ENCODE data around the gene ZNF317.
"Not testable (repeated sequence)": the region's sequence is repeated elsewhere in the genome, so short reads cannot be mapped to it uniquely, and the experiment has no call there.

The ZNF317 gene

DNA sequence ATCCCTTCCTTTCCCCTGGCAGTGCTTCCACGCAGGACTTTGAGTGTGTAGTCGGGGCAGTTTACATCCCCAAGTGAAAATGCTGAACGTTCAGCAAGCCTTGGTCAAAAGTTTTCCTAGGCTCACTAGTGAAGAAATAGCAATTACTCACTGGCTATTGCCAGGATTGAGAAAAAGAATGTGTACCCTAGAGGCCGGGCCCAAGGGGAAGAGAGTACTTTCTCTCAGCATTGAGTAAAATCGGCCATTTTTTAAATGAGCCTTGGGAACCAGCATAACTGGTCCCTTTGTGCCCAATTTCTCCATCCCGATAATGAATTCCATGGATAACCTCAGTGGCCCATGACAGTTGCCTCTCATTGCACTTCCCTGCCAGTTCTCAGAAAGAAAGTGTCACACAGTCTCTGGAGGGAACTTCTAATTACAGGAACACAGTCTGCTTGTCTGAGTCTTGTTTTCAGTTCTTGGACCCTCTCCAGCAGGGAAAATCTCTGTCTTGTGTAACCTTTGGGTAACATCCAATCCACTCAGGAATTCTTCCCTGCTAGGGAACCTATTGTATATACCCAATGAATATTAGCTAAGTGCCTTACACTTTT is 31.3 kb downstream of the ZNF317 start:
- in situ Hi-C loops (cut with HindIII; ENCODE audit: low sequenced_read_pairs), result no loop called here

DNA sequence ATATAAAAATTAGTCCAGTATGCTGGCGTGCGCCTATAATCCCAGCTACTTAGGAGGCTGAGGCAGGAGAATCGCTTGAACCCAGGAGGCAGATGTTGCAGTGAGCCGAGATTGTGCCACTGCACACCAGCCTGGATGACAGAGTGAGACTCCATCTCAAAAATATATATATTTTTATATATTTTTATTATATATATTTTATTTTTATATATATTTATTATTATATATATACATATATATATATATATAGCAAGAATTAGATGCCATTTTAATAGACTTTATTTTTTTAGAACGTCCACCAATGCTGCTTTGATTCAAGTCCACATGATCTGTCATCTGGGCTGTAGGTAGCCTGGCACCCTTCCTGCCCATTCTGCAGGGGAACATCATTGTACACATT is 35.1 kb downstream of the ZNF317 start:
- in situ Hi-C loops (cut with HindIII; ENCODE audit: low sequenced_read_pairs), result no loop called here

GRCh38 chr19:9178901-9179300 is 38.7 kb downstream of the ZNF317 start, which contains the start of gene OR7D2:
OR7D2 (plus strand) TSS chr19:9178979; CDS start chr19:9185782, 6,803 bp downstream.
- in situ Hi-C loops (cut with HindIII; ENCODE audit: low sequenced_read_pairs), result no loop called here

- in situ Hi-C loops (cut with HindIII; ENCODE audit: low sequenced_read_pairs), result no loop called here
Observed at GRCh38 chr19:9183000-9183399, 42.8 kb downstream of the ZNF317 start.

GRCh38 chr19:9187191-9187590 is 47.0 kb downstream of the ZNF317 start:
- in situ Hi-C loops (cut with HindIII; ENCODE audit: low sequenced_read_pairs), result no loop called here

GRCh38 chr19:9189535-9189934 is 49.3 kb downstream of the ZNF317 start:
- in situ Hi-C loops (cut with HindIII; ENCODE audit: low sequenced_read_pairs), result no loop called here

DNA sequence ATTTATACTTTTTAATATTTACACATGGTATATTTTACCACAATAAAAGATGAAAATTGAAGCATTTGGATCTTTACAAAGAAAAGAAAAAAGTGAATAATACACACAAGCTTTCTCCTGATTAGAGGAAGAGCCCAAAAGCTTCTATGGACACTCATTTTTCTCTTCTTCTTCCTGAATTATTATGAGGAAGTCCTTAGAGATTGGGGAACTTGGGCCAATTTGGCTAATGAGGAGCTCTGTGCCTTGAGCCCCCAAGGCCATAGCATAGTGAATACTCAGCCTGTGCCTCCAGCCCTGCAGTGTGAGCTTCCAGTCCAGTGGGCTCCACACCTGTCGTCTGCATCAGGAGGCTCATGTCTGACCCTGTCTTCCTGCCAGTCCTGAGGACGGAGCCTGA is 57.8 kb downstream of the ZNF317 start:
- in situ Hi-C loops (cut with HindIII; ENCODE audit: low sequenced_read_pairs), result not testable (repeated sequence)

GRCh38 chr19:9205501-9206113 is 65.4 kb downstream of the ZNF317 start:
- in situ Hi-C loops (cut with HindIII; ENCODE audit: low sequenced_read_pairs), result no loop called here

Data from DLD1 (cell line).